Measurements from ENCODE around the gene CACNG4. TPM values are rescaled to one million over a fixed set of nuclear protein-coding genes. Genes with fewer than 3 reads are reported as not detected.

CACNG4 gene
- total RNA-seq, 1 experiment from 2014 or later: 6.3 TPM

GRCh38 chr17:66938656-66939055 lies 25.9 kb upstream of the CACNG4 start:
- Histone ChIP-seq H3K27ac (ENCODE audit: insufficient read length, low read depth, low read length) (no peak overlapping the region), H3K79me1 (ENCODE audit: insufficient read depth, low read depth, low read length, poor library complexity, severe bottlenecking) (no peaks in the 10 kb centered on the region), H3K9ac (ENCODE audit: extremely low read depth, insufficient read length, low read length) (no peak overlapping the region), H2AK5ac (ENCODE audit: insufficient read length, low read length) (no peak overlapping the region), H3K18ac (ENCODE audit: insufficient read length, low read depth, low read length) (no peak overlapping the region), H2BK5ac (ENCODE audit: insufficient read length, low read length) (no peak overlapping the region), H3K4me1 (ENCODE audit: insufficient read depth, low read length) (no peaks in the 10 kb centered on the region), H3K23me2 (ENCODE audit: insufficient read length, low read depth, low read length, poor library complexity, severe bottlenecking) (no peaks in the 10 kb centered on the region), H2BK120ac (ENCODE audit: low read depth, low read length, poor library complexity, severe bottlenecking) (no peak overlapping the region), H3K4me2 (ENCODE audit: insufficient read depth, insufficient read length, low read length) (no peak overlapping the region), H4K5ac (ENCODE audit: insufficient read length, low read depth, low read length) (no peak overlapping the region), H3T11ph (ENCODE audit: low read length) (no peak overlapping the region), H4K20me1 (ENCODE audit: control insufficient read depth, insufficient read depth, insufficient read length) (no peaks in the 10 kb centered on the region), H4K8ac (replicated peaks; ENCODE audit: insufficient read length, low read depth, low read length) (no peak overlapping the region), H2BK12ac (ENCODE audit: insufficient read length, low read depth, low read length) (no peak overlapping the region), H3K27me3 (ENCODE audit: insufficient read depth, low read length) (no peaks in the 10 kb centered on the region), H3K23ac (ENCODE audit: insufficient read length, low read depth, low read length) (no peak overlapping the region), H2BK15ac (ENCODE audit: low read depth, low read length) (no peak overlapping the region), H3K79me2 (ENCODE audit: insufficient read depth, low read length) (no peaks in the 10 kb centered on the region), H2BK20ac (ENCODE audit: low read depth, low read length, poor library complexity, severe bottlenecking) (no peak overlapping the region), H2AFZ (ENCODE audit: low read length) (no peak overlapping the region), H3K56ac (ENCODE audit: insufficient read length, low read depth, low read length) (no peak overlapping the region), H3K4ac (ENCODE audit: low read depth, low read length) (no peak overlapping the region), H3K9me3 (ENCODE audit: control insufficient read depth, low read depth, low read length) (no peaks in the 10 kb centered on the region), H3K14ac (ENCODE audit: insufficient read depth, low read length) (no peak overlapping the region), H4K91ac (ENCODE audit: insufficient read length, low read depth, low read length) (no peak overlapping the region)
- Mint-ChIP-seq H3K9me3 (peaks cover 30 to 40% of the 10 kb centered on the region in 2 experiments), H3K27me3 (ENCODE audit: low read depth) (peaks cover 21% of the 10 kb centered on the region), H3K4me3 (no peak overlapping the region), H3K27ac (no peak overlapping the region), H3K4me1 (peaks cover 8% of the 10 kb centered on the region in 2 experiments), H3K36me3 (ENCODE audit: insufficient read depth in 1 of 3, low read depth in 3 of 3) (peaks cover 7 to 18% (median 16%) of the 10 kb centered on the region in 3 experiments; a peak in 6 of 7 replicates)
- DNase-seq: no peak
- TF ChIP-seq CTCF (conservative IDR thresholded peaks at IDR 0.05): no peak
- no CpG with 5 or more reads among the region's 10 CpGs for WGBS (ENCODE audit: extremely low coverage, insufficient read length, low lambda C conversion rate)

Measured in H9 (cell line).